IPS-18c (cell line): ENCODE results near the gene GINS3.

Experiments
- H3K4me3 ChIP-seq: 2 replicates; pipeline ENCODE4 v1.7.0; 2013; ENCODE audit warnings: low read depth, mild to moderate bottlenecking, low read length, moderate library complexity; ENCODE audit not compliant: insufficient read depth
- H3K9me3 ChIP-seq: one replicate; pipeline ENCODE4 v1.6.1; 2013; ENCODE audit warnings: mild to moderate bottlenecking, low read length, moderate library complexity; ENCODE audit not compliant: control insufficient read depth, insufficient read depth

The GINS3 gene

GRCh38 chr16:58417035-58417434, 24.8 kb downstream of the GINS3 start:
- H3K9me3 ChIP-seq, result no peaks in the 10 kb centered on the region

GRCh38 chr16:58417600-58417999, 25.3 kb downstream of the GINS3 start:
- no peaks in the 10 kb centered on the region for H3K9me3 ChIP-seq
- no peak overlapping the region for H3K4me3 ChIP-seq

More at GRCh38 chr16:58417035-58417434, 24.8 kb downstream of the GINS3 start:
- no peak overlapping the region for H3K4me3 ChIP-seq

DNA sequence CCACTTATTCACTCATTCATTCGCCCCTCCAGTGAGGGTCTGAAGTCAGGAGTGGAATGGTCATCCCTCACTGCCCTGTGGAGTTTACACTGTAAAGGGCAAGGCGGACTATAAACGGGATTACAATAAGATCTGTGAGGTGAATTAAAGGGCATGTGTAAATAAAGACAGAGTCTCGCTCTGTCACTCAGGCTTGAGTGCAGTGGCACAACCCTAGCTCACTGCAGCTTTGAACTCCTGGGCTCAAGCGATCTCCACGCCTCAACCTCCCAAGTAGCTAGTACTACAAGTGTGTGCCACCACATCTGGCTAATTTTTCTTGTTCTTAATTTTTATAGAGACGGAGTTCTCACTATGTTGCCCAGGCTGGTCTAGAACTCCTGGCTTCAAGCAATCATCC, 25.8 kb downstream of the GINS3 start:
- Histone ChIP-seq H3K9me3 (no peaks in the 10 kb centered on the region), H3K4me3 (no peak overlapping the region)

DNA sequence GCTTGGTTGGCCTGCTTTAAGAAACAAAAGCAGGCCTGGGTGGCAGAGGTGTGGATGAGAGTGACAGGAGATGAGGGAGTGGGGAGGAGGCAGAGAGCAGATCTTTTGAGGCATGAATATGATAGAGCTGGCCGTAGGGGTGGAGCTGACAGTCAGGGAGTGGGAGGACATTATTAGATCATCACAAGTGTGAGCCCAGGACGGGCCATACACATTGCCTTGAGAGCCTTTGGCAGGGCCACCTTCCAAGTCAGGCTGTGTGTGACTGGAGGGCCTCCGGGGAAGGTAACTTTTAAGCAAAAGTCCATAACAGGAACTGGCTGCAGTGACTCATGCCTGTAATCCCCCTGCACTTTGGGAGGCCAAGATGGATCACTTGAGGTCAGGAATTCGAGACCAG, 26.3 kb downstream of the GINS3 start:
- no peaks in the 10 kb centered on the region for H3K9me3 ChIP-seq
- H3K4me3 ChIP-seq, result no peak overlapping the region

- H3K4me3 ChIP-seq, result no peak overlapping the region; the same call in 1 of the 2 replicates
- H3K9me3 ChIP-seq, result no peaks in the 10 kb centered on the region
Measured at GRCh38 chr16:58419241-58419990, 27.1 kb downstream of the GINS3 start.

DNA sequence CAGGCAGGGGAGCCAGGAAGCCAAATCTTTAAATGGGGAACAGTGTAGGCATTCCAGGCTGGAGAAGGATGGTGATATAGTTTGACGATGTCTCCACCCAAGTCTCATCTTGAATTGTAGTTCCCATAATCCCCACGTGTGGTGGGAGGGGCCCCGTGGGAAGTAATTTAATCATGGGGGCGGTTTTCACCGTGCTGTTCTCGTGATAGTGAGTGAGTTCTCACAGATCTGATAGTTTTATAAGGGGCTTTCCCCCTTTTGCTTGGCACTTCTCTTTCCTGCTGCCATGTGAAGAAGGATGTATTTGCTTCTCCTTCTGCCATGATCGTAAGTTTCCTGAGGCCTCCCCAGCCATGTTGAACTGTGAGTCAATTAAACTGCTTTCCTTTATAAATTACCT, 28.8 kb downstream of the GINS3 start:
- H3K9me3 ChIP-seq, result no peaks in the 10 kb centered on the region
- H3K4me3 ChIP-seq, result no peak overlapping the region

- Histone ChIP-seq H3K9me3 (no peaks in the 10 kb centered on the region), H3K4me3 (no peak overlapping the region)
Measured at GRCh38 chr16:58421529-58421928, 29.3 kb downstream of the GINS3 start.

GRCh38 chr16:58422809-58423208, 30.5 kb downstream of the GINS3 start:
- Histone ChIP-seq H3K9me3 (no peaks in the 10 kb centered on the region), H3K4me3 (no peak overlapping the region)

GRCh38 chr16:58425245-58425644, 33.0 kb downstream of the GINS3 start:
- no peak overlapping the region for H3K4me3 ChIP-seq
- no peaks in the 10 kb centered on the region for H3K9me3 ChIP-seq

DNA sequence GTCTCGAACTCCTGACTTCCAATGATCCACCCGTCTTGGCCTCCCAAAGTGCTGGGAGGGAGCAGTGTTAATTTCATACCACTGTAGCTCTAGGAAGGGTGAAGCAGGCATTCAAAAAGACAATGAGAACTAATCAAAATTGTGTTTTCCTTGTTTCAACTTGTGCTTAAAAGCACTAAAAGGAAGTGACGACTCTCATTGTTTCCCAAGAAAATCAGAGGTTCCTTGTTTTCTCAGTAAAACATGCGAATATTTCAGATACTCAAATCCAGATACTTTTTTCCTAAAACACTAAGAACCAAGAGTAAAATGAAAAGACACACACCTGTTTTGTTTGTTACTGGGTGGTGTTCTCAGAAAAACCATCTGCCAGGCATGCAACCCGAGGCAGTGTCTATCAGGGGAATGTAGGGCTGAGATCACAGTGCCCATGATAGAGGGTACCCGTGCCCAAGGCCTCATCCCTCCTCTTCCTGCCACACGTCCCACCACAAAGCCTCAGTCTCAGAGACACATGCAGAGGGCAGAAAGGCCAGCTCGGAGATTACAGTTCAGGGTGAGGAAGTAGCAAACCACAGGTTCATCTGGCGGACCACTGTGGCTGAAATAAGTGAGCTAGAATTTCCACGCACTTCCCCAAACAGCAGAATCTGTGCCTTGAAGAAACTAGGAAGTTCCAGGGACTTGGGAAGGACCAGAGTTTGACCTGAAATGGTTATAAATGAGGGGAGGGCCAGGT, 33.7 kb downstream of the GINS3 start:
- no peaks in the 10 kb centered on the region for H3K9me3 ChIP-seq
- no peak overlapping the region for H3K4me3 ChIP-seq

- no peaks in the 10 kb centered on the region for H3K9me3 ChIP-seq
- no peak overlapping the region for H3K4me3 ChIP-seq
Measured at GRCh38 chr16:58426966-58427365, 34.7 kb downstream of the GINS3 start.

- Histone ChIP-seq H3K4me3 (no peak overlapping the region), H3K9me3 (no peaks in the 10 kb centered on the region)
Measured at GRCh38 chr16:58428621-58429542, 36.6 kb downstream of the GINS3 start.

DNA sequence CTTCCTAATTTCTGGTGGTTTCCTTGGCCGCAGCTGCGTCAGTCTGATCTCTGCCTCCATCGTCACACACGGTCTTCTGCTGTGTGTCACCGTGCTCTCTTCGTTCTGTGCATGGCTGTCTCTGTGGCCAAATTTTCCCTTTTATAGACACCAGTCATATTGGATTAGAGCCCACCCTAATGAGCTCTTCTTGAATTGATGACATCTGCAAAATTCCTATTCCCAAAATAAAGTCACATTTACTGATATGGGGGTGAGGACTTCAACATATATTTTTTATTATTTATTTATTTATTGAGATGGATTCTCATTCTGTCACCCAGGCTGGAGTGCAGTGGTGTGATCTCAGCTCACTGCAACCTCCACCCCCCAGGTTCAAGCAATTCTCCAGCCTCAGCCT, 38.4 kb downstream of the GINS3 start:
- Histone ChIP-seq H3K9me3 (peaks cover 2% of the 10 kb centered on the region), H3K4me3 (no peak overlapping the region)

DNA sequence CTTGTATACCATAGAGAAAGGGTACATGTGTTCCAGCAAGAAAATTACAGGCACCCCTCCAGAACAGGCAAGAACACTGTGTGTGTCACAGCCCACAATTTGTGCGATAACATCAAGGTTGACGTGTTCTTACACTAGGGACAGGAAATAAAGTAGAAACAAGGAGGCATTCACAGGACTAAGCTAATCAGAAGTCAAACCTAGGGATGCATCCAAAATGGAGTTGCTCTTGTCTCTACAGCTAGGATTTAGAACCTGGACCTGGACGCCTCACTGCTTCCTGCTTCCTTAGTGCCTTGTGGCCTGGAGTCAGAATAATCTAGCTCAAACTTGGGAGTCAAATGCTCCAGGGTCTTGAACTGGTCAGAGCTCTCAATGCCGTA, 41.3 kb downstream of the GINS3 start:
- H3K4me3 ChIP-seq, result no peak overlapping the region
- H3K9me3 ChIP-seq, result peaks cover 2% of the 10 kb centered on the region

DNA sequence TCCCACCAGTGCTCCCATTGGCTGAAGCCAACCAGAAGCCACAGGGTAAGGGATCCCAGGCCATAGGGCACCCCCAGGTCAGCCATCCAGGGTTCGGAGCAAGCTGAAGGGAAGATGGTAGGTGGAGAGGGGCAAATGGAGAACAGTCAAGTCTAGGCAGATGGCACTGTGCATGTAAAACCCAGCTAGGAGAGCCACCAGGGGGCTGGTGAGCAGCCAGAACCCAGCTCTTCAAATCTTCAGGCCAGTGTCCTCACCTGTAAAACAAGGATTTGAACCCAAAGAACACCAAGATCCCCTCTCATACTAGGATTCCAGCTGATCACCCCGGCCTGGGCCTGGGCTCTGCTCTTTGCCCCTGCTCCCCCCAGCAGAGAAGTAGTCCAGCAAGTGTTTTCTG, 43.5 kb downstream of the GINS3 start:
- Histone ChIP-seq H3K9me3 (peaks cover 2% of the 10 kb centered on the region), H3K4me3 (no peak overlapping the region)

DNA sequence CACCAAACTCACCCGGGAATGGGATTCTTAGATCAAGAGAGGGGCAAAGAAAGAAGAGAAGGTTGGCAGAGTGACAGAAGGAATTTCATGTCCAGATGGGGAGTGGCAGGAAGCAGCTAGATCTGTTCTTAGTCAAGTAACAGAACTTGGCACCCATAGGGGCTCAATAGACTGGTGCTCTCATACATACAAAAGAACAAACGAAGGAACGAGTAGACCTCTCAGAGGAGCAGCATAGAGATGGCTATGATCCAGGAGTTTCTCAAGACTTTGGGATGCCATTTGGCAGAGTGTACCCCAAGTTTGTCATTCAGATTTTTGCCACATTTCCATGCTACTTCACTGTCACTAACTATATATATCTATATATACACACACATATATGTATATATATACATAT, 47.9 kb downstream of the GINS3 start:
- no peaks in the 10 kb centered on the region for H3K9me3 ChIP-seq
- no peak overlapping the region for H3K4me3 ChIP-seq

DNA sequence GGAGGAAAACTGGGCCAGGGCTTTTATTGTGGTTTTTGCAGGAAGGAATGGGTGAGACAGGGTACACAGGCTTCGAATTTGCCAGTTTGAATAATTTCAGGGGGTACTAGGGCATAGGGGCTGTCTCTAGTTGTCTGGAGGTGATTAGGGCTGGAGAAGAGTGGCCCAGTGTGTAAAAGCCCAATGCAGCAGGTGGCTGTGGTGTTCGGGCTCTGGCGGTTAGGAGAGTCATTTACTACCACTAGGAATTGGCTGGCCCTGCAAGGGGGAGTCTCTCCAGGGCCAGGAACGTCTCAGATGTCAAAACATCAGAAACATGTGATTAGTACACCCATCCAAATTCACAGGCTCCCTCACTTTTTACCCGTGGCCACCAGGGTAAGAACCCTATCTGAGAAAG, 50.3 kb downstream of the GINS3 start:
- H3K9me3 ChIP-seq, result no peaks in the 10 kb centered on the region
- H3K4me3 ChIP-seq, result no peak overlapping the region

DNA sequence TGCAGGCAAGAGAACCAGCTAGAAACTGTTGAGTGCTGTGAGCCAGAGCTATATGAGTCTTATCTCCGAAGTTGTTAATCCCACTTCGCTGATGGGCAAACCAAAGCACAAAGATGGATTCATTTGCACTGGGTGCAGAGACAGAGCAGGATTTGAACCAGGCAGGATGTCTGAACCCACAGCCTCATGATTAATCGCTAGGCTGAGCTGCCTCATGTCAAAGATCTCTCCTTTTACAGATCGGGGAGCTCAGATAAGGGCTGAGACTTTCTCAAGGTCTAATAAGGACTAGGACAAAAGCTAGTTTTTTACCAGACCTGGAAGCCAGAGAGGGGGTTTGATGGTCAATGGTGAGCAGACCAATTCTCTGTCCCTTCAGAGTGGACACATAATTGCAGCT, 51.5 kb downstream of the GINS3 start:
- Histone ChIP-seq H3K9me3 (no peaks in the 10 kb centered on the region), H3K4me3 (no peak overlapping the region)
